Lung (tissue), 12 donors: ENCODE data around the gene NPM1. TPM values are rescaled to one million over a fixed set of nuclear protein-coding genes. Genes with fewer than 3 reads are reported as not detected.

Experiments used
- ATAC-seq: fragments of 200-7000 bp; cut with Tn5 transposase; one replicate; pipeline ENCODE4 v1.9.1; 2020; ENCODE audit warnings: moderate number of reproducible peaks; ENCODE audit not compliant: insufficient read depth, low FRiP score
- DNase-seq, 3 donors: peaks; one replicate each; pipeline ENCODE4 v3.0.0-alpha.2; 2013 to 2017
- H3K27ac ChIP-seq, 2 donors: one replicate each; pipeline ENCODE4 v1.5.1; 2013; ENCODE audit warnings: mild to moderate bottlenecking in 2 of 2, moderate library complexity in 2 of 2, control low read depth in 1 of 2, inconsistent platforms in 1 of 2, low read depth in 1 of 2, low read length in 1 of 2
- H3K27me3 ChIP-seq, 3 donors: one replicate each; pipeline ENCODE4 v1.5.1; 2013; ENCODE audit warnings: low read length in 2 of 3; ENCODE audit not compliant: control insufficient read depth in 3 of 3, insufficient read depth in 3 of 3
- H3K36me3 ChIP-seq, 4 donors: one replicate each; pipeline ENCODE4 v1.5.1; 2013; ENCODE audit warnings: low read length in 4 of 4, mild to moderate bottlenecking in 1 of 4, moderate library complexity in 1 of 4; ENCODE audit not compliant: control insufficient read depth in 4 of 4, insufficient read depth in 4 of 4
- H3K4me1 ChIP-seq, 5 donors: one replicate each; pipeline ENCODE4 v1.5.1; 2013; ENCODE audit warnings: low read length in 5 of 5, mild to moderate bottlenecking in 2 of 5, moderate library complexity in 1 of 5; ENCODE audit not compliant: control insufficient read depth in 5 of 5, insufficient read depth in 5 of 5
- H3K4me3 ChIP-seq: one replicate; pipeline ENCODE4 v1.5.1; 2013; ENCODE audit warnings: mild to moderate bottlenecking, control low read depth, moderate library complexity
- H3K9ac ChIP-seq, 2 donors: one replicate each; pipeline ENCODE4 v1.5.1; 2013; ENCODE audit warnings: low read length in 2 of 2, control low read depth in 1 of 2; ENCODE audit not compliant: insufficient read depth in 1 of 2
- H3K9me3 ChIP-seq, 4 donors: one replicate each; pipeline ENCODE4 v1.5.1; 2013; ENCODE audit warnings: low read length in 3 of 4, mild to moderate bottlenecking in 1 of 4, moderate library complexity in 1 of 4; ENCODE audit not compliant: control insufficient read depth in 4 of 4, insufficient read depth in 3 of 4
- CTCF ChIP-seq: IDR thresholded peaks from 2 replicates; pipeline ENCODE4 v1.5.1; 2012; ENCODE audit warnings: mild to moderate bottlenecking; ENCODE audit errors: control extremely low read depth, extremely low read depth
- WGBS, 2 donors: extraction: QIAGEN DNeasy Blood & Tissue Kit; methylation state at CpG; one replicate each; pipeline ENCODE4 v1.1.7; 2013; 5-methylcytosine and 5-hydroxymethylcytosine counted together
- polyA plus RNA-seq, 2 donors: library from polyadenylated mRNA; stranded (reverse); fragments of 200-250 nt; gene quantifications; one replicate each; pipeline ENCODE4 v1.2.1, GENCODE V29; 2013
- total RNA-seq, 2 donors: library from RNA; depleted of rRNA in 1 of 2; stranded (reverse); fragments of >200 nt in 1 of 2; gene quantifications; one replicate each; pipeline ENCODE4 v1.2.1, GENCODE V29; 2014 to 2021
- donor health status: control.
- donor health status: control.
- donor health status: Bipolar disorder and iron deficiency.
- donor health status: healthy.
- donor health status: DM: yes; HTN: yes; CAD: no.

The NPM1 gene
- total and polyA plus RNA-seq, 4 donors = 601 to 2,411 (median 1,455) TPM

GRCh38 chr5:171427318-171428167 is 39.9 kb downstream of the NPM1 start:
- DNase-seq (peak; percentile 33 to 69 (median 62)), ATAC-seq (no peak)
- WGBS, 2 donors = 82 to 87% methylated on average over 20 of the region's 20 CpGs
- Histone ChIP-seq H3K9me3 (no peaks in the 10 kb centered on the region), H3K4me1 (peaks cover 0 to 14% (median 0%) of the 10 kb centered on the region in 5 donors), H3K9ac (peak overlapping the region in 1 of 2 donors; percentile 10), H3K36me3 (no peaks in the 10 kb centered on the region), H3K4me3 (no peak overlapping the region), H3K27ac (no peak overlapping the region), H3K27me3 (peaks cover 0 to 2% (median 0%) of the 10 kb centered on the region in 3 donors)
- TF ChIP-seq CTCF = no peak

GRCh38 chr5:171428168-171428696 is 40.6 kb downstream of the NPM1 start:
- Histone ChIP-seq H3K4me1 (peaks cover 0 to 14% (median 0%) of the 10 kb centered on the region in 5 donors), H3K9ac (peak overlapping the region in 1 of 2 donors; percentile 10), H3K27me3 (peaks cover 0 to 2% (median 0%) of the 10 kb centered on the region in 3 donors), H3K4me3 (no peak overlapping the region), H3K36me3 (no peaks in the 10 kb centered on the region), H3K9me3 (no peaks in the 10 kb centered on the region), H3K27ac (no peak overlapping the region)
- TF ChIP-seq CTCF = no peak
- WGBS, 2 donors = 94 to 95% methylated on average over 9 of the region's 9 CpGs
- no peak for DNase-seq
- ATAC-seq = no peak

- Histone ChIP-seq H3K36me3 (no peaks in the 10 kb centered on the region), H3K4me1 (peaks cover 0 to 14% (median 0%) of the 10 kb centered on the region in 5 donors), H3K27ac (no peak overlapping the region), H3K4me3 (no peak overlapping the region), H3K9me3 (no peaks in the 10 kb centered on the region), H3K9ac (no peak overlapping the region), H3K27me3 (peaks cover 0 to 2% (median 0%) of the 10 kb centered on the region in 3 donors)
- ATAC-seq (no peak), DNase-seq (no peak)
- WGBS, 2 donors = 89 to 95% methylated on average over 16 of the region's 16 CpGs
- no peak for TF ChIP-seq CTCF
Measured at GRCh38 chr5:171428809-171429542, 41.3 kb downstream of the NPM1 start.
